Transverse colon (tissue), 4 donors: Measurements from ENCODE around the gene RAB1A. TPM values are rescaled to one million over a fixed set of nuclear protein-coding genes. Genes with fewer than 3 reads are reported as not detected.

Experiments
- DNase-seq: peaks from one replicate; pipeline ENCODE4 v3.0.0-alpha.2; 2019
- H3K27ac ChIP-seq, 4 donors: fragments of 200-600 bp; sonication (generic); 2 replicates each; pipeline ENCODE4 v1.5.1; 2016 to 2018; ENCODE audit warnings: inconsistent platforms in 4 of 4
- H3K27me3 ChIP-seq: fragments of 200-600 bp; sonication (generic); 2 replicates; pipeline ENCODE4 v1.5.1; 2017; ENCODE audit warnings: inconsistent platforms
- H3K36me3 ChIP-seq, 4 donors: fragments of 200-600 bp; sonication (generic); 2 replicates each; pipeline ENCODE4 v1.5.1; 2017 to 2019; ENCODE audit warnings: inconsistent platforms in 4 of 4
- H3K4me1 ChIP-seq, 4 donors: fragments of 200-600 bp; sonication (generic); 2 replicates each; pipeline ENCODE4 v1.5.1; 2017 to 2020; ENCODE audit warnings: inconsistent platforms in 4 of 4
- H3K4me3 ChIP-seq, 4 donors: fragments of 200-600 bp; sonication (generic); 1 replicate in 1 of 4; 2 replicates in 3 of 4; pipeline versions ENCODE4 v1.5.1 to v1.6.1; 2017 to 2019; ENCODE audit warnings: inconsistent platforms in 4 of 4
- H3K9me3 ChIP-seq, 2 donors: fragments of 200-600 bp; sonication (generic); 2 replicates each; pipeline ENCODE4 v1.5.1; 2017 to 2019; ENCODE audit warnings: inconsistent platforms in 2 of 2
- EP300 ChIP-seq: sonication (generic); formaldehyde crosslinking; IDR thresholded peaks from one replicate; pipeline ENCODE4 v1.6.1; 2017; ENCODE audit warnings: antibody characterized with exemption, low read depth
- POLR2A ChIP-seq: fragments of 450-650 bp; IDR thresholded peaks from one replicate; pipeline ENCODE4 v1.6.1; 2016; ENCODE audit warnings: antibody characterized with exemption, mild to moderate bottlenecking, moderate library complexity
- POLR2AphosphoS5 ChIP-seq, 3 donors: sonication (generic); formaldehyde crosslinking; IDR thresholded peaks; one replicate each; pipeline ENCODE4 v1.6.1; 2016; ENCODE audit warnings: antibody characterized with exemption in 3 of 3
- WGBS, 2 donors: methylation state at CpG; one replicate each; pipeline ENCODE4 v1.1.5; 2018; ENCODE audit warnings: low coverage in 1 of 2; 5-methylcytosine and 5-hydroxymethylcytosine counted together
- in situ Hi-C, 4 donors: fragments of 200-750 bp; cut with MboI; loops; one replicate each; pipeline versions ENCODE4 v1.15.0 to v1.15.1; 2017; ENCODE audit warnings: low sequenced_read_pairs in 3 of 4, low pct_ligation_motif_present in 1 of 4, low pct_unique_long_range_greater_than_20kb in 1 of 4
- intact Hi-C: fragments of 100-400 bp; cut with DNase I; formaldehyde crosslinking; loops from one replicate; pipeline ENCODE4 v1.15.1; 2023; ENCODE audit warnings: low total_unique reads
- total RNA-seq, 4 donors: library from RNA; depleted of rRNA; stranded (reverse); fragments of >200 nt; gene quantifications; one replicate each; pipeline ENCODE4 v1.1.0, GENCODE V29; 2016
- TF ChIP-seq, protein P1 (sequence below), 5 experiments: fragments of 200-600 bp in 3 of 5; fragments of 450-650 bp in 2 of 5; sonication (generic) in 3 of 5; IDR thresholded peaks; 1 replicate in 2 of 5; 2 replicates in 3 of 5; pipeline ENCODE4 v1.5.1; 2016 to 2017; ENCODE audit warnings: antibody characterized with exemption in 5 of 5, inconsistent platforms in 3 of 5, mild to moderate bottlenecking in 2 of 5, moderate library complexity in 1 of 5

The RAB1A gene
- total RNA-seq, 4 donors from 2014 or later: 16.9 to 98.3 (median 55.0) TPM

DNA sequence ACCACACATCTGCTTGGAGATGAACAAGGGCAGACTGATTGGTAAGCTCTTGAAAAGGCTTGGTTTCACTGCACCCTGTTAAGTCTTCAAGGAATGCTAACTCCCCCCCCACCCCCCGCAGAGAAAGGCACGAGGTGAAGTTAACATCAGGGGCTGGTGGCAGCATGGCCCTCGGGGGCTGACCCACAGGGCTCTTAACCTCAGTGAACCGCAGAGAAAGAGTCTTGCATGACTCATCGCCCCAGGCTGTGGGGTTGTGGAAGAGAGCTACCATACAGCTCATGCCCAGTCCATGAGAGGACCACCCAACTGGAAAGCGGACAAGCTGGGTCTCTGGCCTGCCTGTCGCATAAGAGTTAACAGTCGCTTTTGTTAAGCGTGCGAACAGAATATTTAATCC, 84.3 kb downstream of the RAB1A start:
- in situ Hi-C loops: loop anchor here in 2 of 4 donors (10.0 to 25.0 kb wide), 2 partner anchors 131 to 408 kb away; no protein-coding TSS in a partner anchor
- Histone ChIP-seq H3K4me1 (peaks cover 0 to 7% (median 0%) of the 10 kb centered on the region in 4 donors), H3K27me3 (no peaks in the 10 kb centered on the region), H3K9me3 (peaks cover 0 to 4% of the 10 kb centered on the region in 2 donors), H3K4me3 (no peak overlapping the region), H3K27ac (no peak overlapping the region), H3K36me3 (no peaks in the 10 kb centered on the region)
- no peak for TF ChIP-seq POLR2AphosphoS5 (IDR thresholded peaks at IDR 0.05)
- no peak for TF ChIP-seq EP300
- TF ChIP-seq POLR2A: no peak
- TF ChIP-seq, protein P1, sequence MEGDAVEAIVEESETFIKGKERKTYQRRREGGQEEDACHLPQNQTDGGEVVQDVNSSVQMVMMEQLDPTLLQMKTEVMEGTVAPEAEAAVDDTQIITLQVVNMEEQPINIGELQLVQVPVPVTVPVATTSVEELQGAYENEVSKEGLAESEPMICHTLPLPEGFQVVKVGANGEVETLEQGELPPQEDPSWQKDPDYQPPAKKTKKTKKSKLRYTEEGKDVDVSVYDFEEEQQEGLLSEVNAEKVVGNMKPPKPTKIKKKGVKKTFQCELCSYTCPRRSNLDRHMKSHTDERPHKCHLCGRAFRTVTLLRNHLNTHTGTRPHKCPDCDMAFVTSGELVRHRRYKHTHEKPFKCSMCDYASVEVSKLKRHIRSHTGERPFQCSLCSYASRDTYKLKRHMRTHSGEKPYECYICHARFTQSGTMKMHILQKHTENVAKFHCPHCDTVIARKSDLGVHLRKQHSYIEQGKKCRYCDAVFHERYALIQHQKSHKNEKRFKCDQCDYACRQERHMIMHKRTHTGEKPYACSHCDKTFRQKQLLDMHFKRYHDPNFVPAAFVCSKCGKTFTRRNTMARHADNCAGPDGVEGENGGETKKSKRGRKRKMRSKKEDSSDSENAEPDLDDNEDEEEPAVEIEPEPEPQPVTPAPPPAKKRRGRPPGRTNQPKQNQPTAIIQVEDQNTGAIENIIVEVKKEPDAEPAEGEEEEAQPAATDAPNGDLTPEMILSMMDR (IDR thresholded peaks at IDR 0.05): no peak
- WGBS, 2 donors: 79 to 96% methylated on average over 4 to 10 of the region's 10 CpGs
- DNase-seq: no peak
- intact Hi-C loops: no loop called here

DNA sequence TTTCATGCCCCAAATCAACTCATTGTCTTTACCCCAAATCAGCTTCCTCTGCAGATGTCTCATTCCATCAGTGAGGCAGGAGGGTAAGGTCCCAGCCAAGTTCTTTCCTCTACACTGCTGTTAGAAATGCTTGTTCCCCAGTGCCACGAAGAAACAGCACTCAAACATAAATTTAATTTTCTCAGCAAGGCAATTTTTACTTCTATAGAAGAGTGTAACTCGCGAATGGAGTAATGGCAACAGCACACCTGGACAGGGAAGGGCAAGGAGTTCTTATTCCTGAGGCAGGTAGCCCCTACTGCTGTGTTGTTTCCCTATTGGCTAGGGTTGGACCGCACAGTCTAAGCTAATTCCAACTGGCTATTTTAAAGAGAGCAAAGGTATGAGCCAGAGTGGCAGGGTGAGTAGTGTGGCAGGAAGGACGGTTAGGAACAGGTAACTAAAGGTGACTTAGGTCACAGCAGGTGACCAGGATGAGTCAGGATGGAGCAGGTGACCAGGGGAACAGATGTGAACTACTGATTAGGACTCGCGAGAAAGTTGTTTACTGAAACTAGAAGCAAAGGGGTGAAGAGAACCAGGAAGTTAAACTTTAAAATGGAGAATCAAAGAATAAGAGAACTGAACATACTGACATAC, 85.7 kb downstream of the RAB1A start:
- TF ChIP-seq EP300: no peak
- no peak for TF ChIP-seq POLR2AphosphoS5 (IDR thresholded peaks at IDR 0.05)
- TF ChIP-seq, protein P1 (IDR thresholded peaks at IDR 0.05): no peak
- no peak for TF ChIP-seq POLR2A
- no peak overlapping the region for H3K27ac ChIP-seq
- no peak overlapping the region for H3K4me3 ChIP-seq
- DNase-seq: no peak
- H3K27me3 ChIP-seq: no peaks in the 10 kb centered on the region
- H3K36me3 ChIP-seq: no peaks in the 10 kb centered on the region
- peaks cover 0 to 13% (median 2%) of the 10 kb centered on the region in 4 donors for H3K4me1 ChIP-seq
- in situ Hi-C loops: loop anchor here in 2 of 4 donors (10.0 to 25.0 kb wide), 2 partner anchors 129 to 407 kb away; no protein-coding TSS in a partner anchor
- 89 to 96% methylated on average over 5 to 7 of the region's 7 CpGs for WGBS, 2 donors
- peaks cover 0 to 4% of the 10 kb centered on the region in 2 donors for H3K9me3 ChIP-seq
- intact Hi-C loops: no loop called here

DNA sequence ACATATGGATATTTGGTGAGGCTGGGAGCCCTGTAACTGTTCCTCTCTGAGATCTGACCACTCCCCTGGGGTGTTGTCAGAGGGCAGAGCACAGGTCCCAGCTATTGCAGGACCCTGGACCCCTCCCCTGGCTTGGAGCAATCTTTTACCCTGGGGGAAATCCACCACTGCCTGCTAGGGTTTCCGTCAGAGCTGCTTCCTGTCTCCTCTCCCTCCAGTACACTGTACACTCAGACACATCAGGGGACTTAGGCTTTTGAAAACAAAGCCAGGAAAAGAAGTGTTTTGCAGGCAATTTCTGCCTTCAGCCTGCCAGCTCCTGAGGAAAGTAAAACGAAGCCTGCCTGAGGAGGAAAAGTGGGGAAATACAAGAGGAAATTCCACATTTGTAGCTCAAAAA, 86.9 kb downstream of the RAB1A start:
- H3K27ac ChIP-seq: no peak overlapping the region
- in situ Hi-C loops: loop anchor here in 2 of 4 donors (10.0 to 25.0 kb wide), 2 partner anchors 128 to 406 kb away; no protein-coding TSS in a partner anchor
- DNase-seq: no peak
- H3K4me1 ChIP-seq: peaks cover 0 to 13% (median 2%) of the 10 kb centered on the region in 4 donors
- WGBS, 2 donors: 72% methylated on average over 2 of the region's 2 CpGs; no CpG with 5 or more reads in 1 of the 2 donors
- H3K27me3 ChIP-seq: no peaks in the 10 kb centered on the region
- H3K36me3 ChIP-seq: no peaks in the 10 kb centered on the region
- H3K4me3 ChIP-seq: no peak overlapping the region
- TF ChIP-seq, protein P1 (IDR thresholded peaks at IDR 0.05): no peak
- no peak for TF ChIP-seq EP300
- peaks cover 0 to 4% of the 10 kb centered on the region in 2 donors for H3K9me3 ChIP-seq
- intact Hi-C loops: no loop called here

DNA sequence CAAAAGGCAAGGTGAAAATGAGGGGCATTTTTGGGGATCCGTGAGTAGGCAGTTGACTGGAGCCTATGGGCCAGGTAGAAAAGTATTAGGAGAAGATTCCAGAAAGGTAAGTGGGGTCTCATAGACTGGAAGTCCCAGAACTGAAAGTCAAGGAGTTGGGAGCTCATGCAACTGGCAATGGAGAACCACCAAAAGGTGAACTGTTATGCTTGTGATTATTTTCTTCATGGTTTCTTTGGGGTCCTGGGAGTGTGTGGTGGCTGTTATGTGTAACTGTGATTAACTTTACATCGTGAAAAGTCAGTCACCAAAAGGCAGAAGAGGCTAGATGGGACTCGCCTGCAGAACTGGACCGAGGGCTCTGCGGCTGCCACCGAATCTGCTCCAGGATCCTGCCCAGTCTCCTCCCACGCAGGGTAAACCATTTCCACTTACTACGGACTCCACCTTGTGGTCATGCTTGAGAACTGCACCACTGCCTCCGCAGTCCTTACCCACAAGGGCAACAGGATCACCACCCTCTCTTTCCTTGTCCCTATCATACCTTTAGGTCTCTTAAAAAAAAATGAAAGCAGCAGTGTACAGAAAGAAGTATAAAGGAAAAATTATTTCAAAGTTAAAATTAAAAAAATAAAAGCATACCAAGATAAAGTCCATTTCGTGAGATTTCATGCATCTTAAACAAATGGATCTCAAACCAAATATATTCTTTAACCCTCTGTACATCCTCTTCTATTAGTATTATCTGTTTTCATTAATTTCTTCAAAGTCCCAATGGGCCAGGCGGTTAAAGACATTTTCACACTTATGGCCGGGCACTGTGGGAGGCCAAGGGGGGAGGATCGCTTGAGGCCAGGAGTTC, 89.3 kb downstream of the RAB1A start:
- Histone ChIP-seq H3K4me1 (peaks cover 0 to 14% (median 2%) of the 10 kb centered on the region in 4 donors), H3K9me3 (peaks cover 0 to 4% of the 10 kb centered on the region in 2 donors), H3K4me3 (no peak overlapping the region), H3K27ac (no peak overlapping the region), H3K27me3 (no peaks in the 10 kb centered on the region), H3K36me3 (no peaks in the 10 kb centered on the region)
- intact Hi-C loops (loop anchor here (2.0 kb wide), 1 partner anchor 122 kb away; no protein-coding TSS in a partner anchor), in situ Hi-C loops (loop anchor here in 2 of 4 donors (10.0 to 25.0 kb wide), 2 partner anchors 126 to 403 kb away; no protein-coding TSS in a partner anchor)
- TF ChIP-seq POLR2A (no peak), POLR2AphosphoS5 (IDR thresholded peaks at IDR 0.05) (no peak), EP300 (no peak)
- TF ChIP-seq, protein P1 (IDR thresholded peaks at IDR 0.05): peak; percentile 95 to 98 (median 98)
- DNase-seq: peak; percentile 90
- WGBS, 2 donors: 34 to 46% methylated on average over 7 to 13 of the region's 13 CpGs
